KMS-11 (cell line): ENCODE data around the gene SCAF8.
"Not testable (repeated sequence)": the region's sequence is repeated elsewhere in the genome, so short reads cannot be mapped to it uniquely, and the experiment has no call there.

ENCODE experiments used
- H2AFZ ChIP-seq: fragments of 200-600 bp; sonication (generic); 2 replicates; pipeline ENCODE4 v1.6.1; 2016; ENCODE audit warnings: antibody characterized with exemption, mixed run types, low read depth
- H3K27ac ChIP-seq: fragments of 200-600 bp; sonication (generic); 2 replicates; pipeline ENCODE4 v1.6.1; 2016; ENCODE audit warnings: mild to moderate bottlenecking, mixed run types
- H3K27me3 ChIP-seq: fragments of 200-600 bp; sonication (generic); 2 replicates; pipeline ENCODE4 v1.6.1; 2017; ENCODE audit warnings: mild to moderate bottlenecking, low read depth, mixed run types, moderate library complexity; ENCODE audit not compliant: insufficient read depth
- H3K36me3 ChIP-seq: fragments of 200-600 bp; sonication (generic); 2 replicates; pipeline ENCODE4 v1.6.1; 2017; ENCODE audit warnings: mild to moderate bottlenecking, mixed run types; ENCODE audit not compliant: insufficient read depth
- H3K4me1 ChIP-seq: fragments of 200-600 bp; sonication (generic); 2 replicates; pipeline ENCODE4 v1.6.1; 2016; ENCODE audit warnings: mild to moderate bottlenecking, low read depth, mixed run types; ENCODE audit not compliant: poor library complexity, severe bottlenecking
- H3K4me2 ChIP-seq: fragments of 200-600 bp; sonication (generic); 2 replicates; pipeline ENCODE4 v1.7.0; 2016; ENCODE audit warnings: mild to moderate bottlenecking, mixed run types
- H3K4me3 ChIP-seq: fragments of 200-600 bp; sonication (generic); IDR thresholded peaks from 2 replicates; pipeline ENCODE4 v1.6.1; 2017; ENCODE audit warnings: low read depth, low read length, mixed read lengths; ENCODE audit not compliant: insufficient read depth
- H3K79me2 ChIP-seq: fragments of 200-600 bp; sonication (generic); 2 replicates; pipeline ENCODE4 v1.6.1; 2016; ENCODE audit warnings: low read depth, mixed run types; ENCODE audit not compliant: insufficient read depth
- H3K9ac ChIP-seq: fragments of 200-600 bp; sonication (generic); 2 replicates; pipeline ENCODE4 v1.6.1; 2016; ENCODE audit warnings: mild to moderate bottlenecking, mixed run types
- H4K20me1 ChIP-seq: fragments of 200-600 bp; sonication (generic); 2 replicates; pipeline ENCODE4 v1.6.1; 2016; ENCODE audit warnings: mild to moderate bottlenecking, mixed run types; ENCODE audit not compliant: insufficient read depth
- TF ChIP-seq, protein P1 (sequence below): fragments of 200-600 bp; sonication (generic); conservative IDR thresholded peaks from 2 replicates; pipeline ENCODE4 v1.6.1; 2017; ENCODE audit warnings: low read depth, mild to moderate bottlenecking, antibody characterized with exemption, low read length, moderate library complexity, mixed read lengths

SCAF8 gene

DNA sequence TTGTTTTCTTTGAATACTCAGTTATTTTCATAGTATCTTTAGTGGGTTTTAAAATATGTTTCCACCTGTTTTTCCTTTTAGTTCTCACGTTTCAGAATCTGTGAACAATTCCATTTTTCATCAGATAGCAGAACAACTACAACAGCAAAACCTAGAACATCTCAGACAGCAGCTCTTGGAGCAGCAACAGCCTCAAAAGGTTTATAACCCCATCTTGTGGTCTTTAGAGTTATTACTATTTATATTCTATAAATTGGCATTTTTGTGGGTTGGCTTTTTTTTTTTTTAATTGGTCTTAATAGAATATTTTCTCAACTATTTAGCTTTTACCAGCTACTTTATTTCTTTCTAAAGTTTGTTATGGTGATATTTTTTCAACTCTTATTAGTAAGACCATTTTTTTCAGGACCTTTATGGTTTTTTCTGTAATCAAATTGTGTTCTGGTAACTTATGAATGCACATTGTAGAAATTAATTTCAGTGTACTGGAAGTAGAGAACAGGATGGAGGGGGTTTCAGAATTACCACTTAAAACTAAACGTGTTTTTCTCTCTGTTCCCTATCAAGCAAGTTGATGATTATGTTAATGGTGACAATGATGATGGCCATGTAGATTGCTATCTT is 72.2 kb downstream of the SCAF8 start:
- TF ChIP-seq, protein P1, sequence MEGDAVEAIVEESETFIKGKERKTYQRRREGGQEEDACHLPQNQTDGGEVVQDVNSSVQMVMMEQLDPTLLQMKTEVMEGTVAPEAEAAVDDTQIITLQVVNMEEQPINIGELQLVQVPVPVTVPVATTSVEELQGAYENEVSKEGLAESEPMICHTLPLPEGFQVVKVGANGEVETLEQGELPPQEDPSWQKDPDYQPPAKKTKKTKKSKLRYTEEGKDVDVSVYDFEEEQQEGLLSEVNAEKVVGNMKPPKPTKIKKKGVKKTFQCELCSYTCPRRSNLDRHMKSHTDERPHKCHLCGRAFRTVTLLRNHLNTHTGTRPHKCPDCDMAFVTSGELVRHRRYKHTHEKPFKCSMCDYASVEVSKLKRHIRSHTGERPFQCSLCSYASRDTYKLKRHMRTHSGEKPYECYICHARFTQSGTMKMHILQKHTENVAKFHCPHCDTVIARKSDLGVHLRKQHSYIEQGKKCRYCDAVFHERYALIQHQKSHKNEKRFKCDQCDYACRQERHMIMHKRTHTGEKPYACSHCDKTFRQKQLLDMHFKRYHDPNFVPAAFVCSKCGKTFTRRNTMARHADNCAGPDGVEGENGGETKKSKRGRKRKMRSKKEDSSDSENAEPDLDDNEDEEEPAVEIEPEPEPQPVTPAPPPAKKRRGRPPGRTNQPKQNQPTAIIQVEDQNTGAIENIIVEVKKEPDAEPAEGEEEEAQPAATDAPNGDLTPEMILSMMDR = peak; percentile 53
- H3K79me2 ChIP-seq = peaks cover 12% of the 10 kb centered on the region; the same call in 1 of the 2 replicates
- no peak overlapping the region for H3K4me2 ChIP-seq
- H3K27me3 ChIP-seq = no peaks in the 10 kb centered on the region
- H2AFZ ChIP-seq = no peak overlapping the region
- peaks cover 20% of the 10 kb centered on the region for H3K4me1 ChIP-seq
- H3K4me3 ChIP-seq = no peak overlapping the region
- no peak overlapping the region for H3K9ac ChIP-seq
- H3K27ac ChIP-seq = no peak overlapping the region
- 0 out of 2 replicates have a peak, but pooled peaks cover 3% of the 10 kb centered on the region for H3K36me3 ChIP-seq
- H4K20me1 ChIP-seq = no peaks in the 10 kb centered on the region

DNA sequence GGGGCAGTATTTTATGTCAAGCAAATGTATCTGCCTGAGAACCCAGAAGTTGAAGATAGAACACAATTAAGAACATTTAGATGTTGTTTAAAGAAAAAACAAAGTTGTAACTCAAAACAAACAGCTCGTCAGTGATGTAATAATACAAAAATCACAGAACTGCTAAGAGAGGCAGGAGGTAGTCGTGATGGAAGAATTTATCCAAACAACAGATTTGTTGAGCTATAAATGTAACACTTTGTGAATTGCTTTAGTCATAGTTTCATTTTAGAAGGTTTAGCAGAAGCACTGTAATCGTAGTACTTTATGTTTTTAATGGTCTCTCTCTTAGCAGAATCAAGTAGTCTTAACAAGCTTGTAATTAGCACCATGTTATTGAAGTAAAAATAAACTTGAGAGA is 73.6 kb downstream of the SCAF8 start:
- Histone ChIP-seq H3K4me3 (no peak overlapping the region), H3K27me3 (no peaks in the 10 kb centered on the region), H3K4me1 (peaks cover 10% of the 10 kb centered on the region), H3K4me2 (no peak overlapping the region), H3K36me3 (0 out of 2 replicates have a peak, but pooled peaks cover 3% of the 10 kb centered on the region), H3K9ac (no peak overlapping the region), H3K79me2 (no peaks in the 10 kb centered on the region), H4K20me1 (no peaks in the 10 kb centered on the region), H2AFZ (no peak overlapping the region), H3K27ac (no peak overlapping the region)
- TF ChIP-seq, protein P1 = no peak

DNA sequence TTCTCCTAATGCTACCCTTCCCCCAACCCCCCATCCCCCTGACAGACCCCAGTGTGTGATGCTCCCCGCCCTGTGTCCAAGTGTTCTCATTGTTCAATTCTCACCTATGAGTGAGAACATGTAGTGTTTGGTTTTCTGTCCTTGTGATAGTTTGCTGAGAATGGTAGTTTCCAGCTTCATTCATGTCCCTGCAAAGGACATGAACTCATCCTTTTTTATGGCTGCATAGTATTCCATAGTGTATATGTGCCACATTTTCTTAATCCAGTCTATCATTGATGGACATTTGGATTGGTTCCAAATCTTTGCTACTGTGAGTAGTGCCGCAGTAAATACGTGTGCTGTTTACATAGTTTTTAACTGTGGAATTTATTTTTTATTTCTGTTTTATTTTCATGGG is 78.4 kb downstream of the SCAF8 start:
- H3K79me2 ChIP-seq, H3K4me1 ChIP-seq, H3K4me2 ChIP-seq, H2AFZ ChIP-seq, H3K4me3 ChIP-seq, H3K27ac ChIP-seq, H3K36me3 ChIP-seq, H3K9ac ChIP-seq, H3K27me3 ChIP-seq, H4K20me1 ChIP-seq: not testable (repeated sequence)

DNA sequence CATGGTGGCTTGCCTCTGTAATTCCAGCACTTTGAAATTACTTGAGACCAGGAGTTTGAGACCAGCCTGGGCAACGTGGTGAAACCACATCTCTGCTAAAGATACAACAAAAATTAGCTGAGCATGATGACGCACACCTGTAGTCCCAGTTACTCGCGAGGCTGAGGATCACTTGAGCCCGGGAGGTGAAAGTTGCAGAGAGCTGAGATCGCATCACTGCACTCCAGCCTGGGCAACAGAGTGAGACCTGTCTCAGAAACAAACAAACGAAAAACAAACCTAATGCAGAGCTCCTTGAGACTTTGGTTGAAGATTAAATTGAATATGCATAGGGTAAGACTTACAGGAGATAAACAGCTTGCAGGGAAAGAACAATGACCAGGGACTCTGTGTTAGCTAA is 80.8 kb downstream of the SCAF8 start:
- H3K9ac ChIP-seq = no peak overlapping the region
- H3K79me2 ChIP-seq = no peaks in the 10 kb centered on the region
- no peak overlapping the region for H3K27ac ChIP-seq
- H3K4me1 ChIP-seq = no peaks in the 10 kb centered on the region
- no peaks in the 10 kb centered on the region for H3K27me3 ChIP-seq
- H2AFZ ChIP-seq = no peak overlapping the region
- 0 out of 2 replicates have a peak, but pooled peaks cover 1% of the 10 kb centered on the region for H4K20me1 ChIP-seq
- no peak overlapping the region for H3K4me3 ChIP-seq
- H3K36me3 ChIP-seq = no peaks in the 10 kb centered on the region; the same call in 1 of the 2 replicates
- TF ChIP-seq, protein P1 = no peak
- H3K4me2 ChIP-seq = no peak overlapping the region
